SK-N-SH (cell line): Measurements from ENCODE around the gene CUL4B. TPM values are rescaled to one million over a fixed set of nuclear protein-coding genes. Genes with fewer than 3 reads are reported as not detected.
"Not testable (repeated sequence)": the region's sequence is repeated elsewhere in the genome, so short reads cannot be mapped to it uniquely, and the experiment has no call there.

Experiments used
- CTCF ChIA-PET: fragments of 300-600, 350-600 bp; formaldehyde crosslinking; extraction: SDS; loops from one replicate; lab custom pipeline; 2021; lab: Yijun Ruan, JAX
- POLR2A ChIA-PET: fragments of 350-600 bp; sonication (Branson Sonifier 250); formaldehyde crosslinking; extraction: SDS; loops from one replicate; lab custom pipeline; 2020; ENCODE audit warnings: antibody characterized with exemption, inconsistent platforms; lab: Yijun Ruan, JAX
- DNase-seq: peaks from one replicate; pipeline ENCODE4 v3.0.0; 2012
- H2AFZ ChIP-seq: fragments of 200-600 bp; sonication (generic); 2 replicates; pipeline ENCODE4 v1.8.1; 2016; ENCODE audit warnings: antibody characterized with exemption, mild to moderate bottlenecking, low read depth
- H3F3A ChIP-seq: fragments of 200-600 bp; sonication (generic); replicated peaks from 2 replicates; pipeline ENCODE3; 2016; ENCODE audit warnings: antibody characterized with exemption, mild to moderate bottlenecking; ENCODE audit not compliant: insufficient read depth
- H3K27ac ChIP-seq, 2 experiments: fragments of 200-500 bp in 1 of 2; fragments of 200-600 bp in 1 of 2; sonication (Bioruptor generic) in 1 of 2; sonication (generic), shearing (Covaris generic) in 1 of 2; 2 replicates each; pipeline versions ENCODE4 v1.5.1 to v1.6.1; 2014 to 2016; ENCODE audit warnings: low read depth in 2 of 2, inconsistent platforms in 1 of 2, low read length in 1 of 2, mild to moderate bottlenecking in 1 of 2, mixed read lengths in 1 of 2
- H3K27me3 ChIP-seq: fragments of 200-600 bp; sonication (generic), shearing (Covaris generic); 2 replicates; pipeline ENCODE4 v1.6.1; 2016; ENCODE audit warnings: mixed run types; ENCODE audit not compliant: insufficient read depth
- H3K36me3 ChIP-seq, 2 experiments: fragments of 200-500 bp in 1 of 2; fragments of 200-600 bp in 1 of 2; sonication (Bioruptor generic) in 1 of 2; sonication (generic) in 1 of 2; replicated peaks in 1 of 2; 2 replicates each; pipeline versions ENCODE3 to v1.5.1; 2014 to 2016; ENCODE audit warnings: low read length in 1 of 2, mild to moderate bottlenecking in 1 of 2; ENCODE audit not compliant: insufficient read depth in 2 of 2, control insufficient read depth in 1 of 2
- H3K4me1 ChIP-seq, 2 experiments: fragments of 200-500 bp in 1 of 2; fragments of 200-600 bp in 1 of 2; sonication (Bioruptor generic) in 1 of 2; sonication (generic), shearing (Covaris generic) in 1 of 2; 2 replicates each; pipeline versions ENCODE4 v1.5.1 to v1.6.1; 2014 to 2016; ENCODE audit warnings: low read depth in 1 of 2, low read length in 1 of 2, mixed run types in 1 of 2; ENCODE audit not compliant: insufficient read depth in 2 of 2, control insufficient read depth in 1 of 2
- H3K4me2 ChIP-seq: fragments of 200-600 bp; sonication (generic), shearing (Covaris generic); 2 replicates; pipeline ENCODE4 v1.6.1; 2017; ENCODE audit warnings: mixed run types
- H3K4me3 ChIP-seq, 2 experiments: fragments of 200-500 bp in 1 of 2; fragments of 200-600 bp in 1 of 2; sonication (Bioruptor generic) in 1 of 2; sonication (generic), shearing (Covaris generic) in 1 of 2; 2 replicates each; pipeline versions ENCODE4 v1.5.1 to v1.8.1; 2014 to 2016; ENCODE audit warnings: low read depth in 2 of 2, inconsistent platforms in 1 of 2, low read length in 1 of 2, mild to moderate bottlenecking in 1 of 2, mixed read lengths in 1 of 2, moderate library complexity in 1 of 2
- H3K79me2 ChIP-seq: fragments of 200-600 bp; sonication (generic); 2 replicates; pipeline ENCODE4 v1.8.1; 2017; ENCODE audit warnings: mild to moderate bottlenecking; ENCODE audit not compliant: insufficient read depth
- H3K9ac ChIP-seq: fragments of 200-600 bp; sonication (generic); 2 replicates; pipeline ENCODE4 v1.6.1; 2017; ENCODE audit warnings: mixed run types
- H3K9me2 ChIP-seq: fragments of 200-600 bp; sonication (generic); 2 replicates; pipeline ENCODE4 v1.6.1; 2017; ENCODE audit warnings: mixed run types
- H3K9me3 ChIP-seq: fragments of 200-600 bp; sonication (generic); 2 replicates; pipeline ENCODE4 v1.6.1; 2017; ENCODE audit warnings: mixed run types, mild to moderate bottlenecking, moderate library complexity
- H4K20me1 ChIP-seq: fragments of 200-600 bp; sonication (generic); 2 replicates; pipeline ENCODE4 v1.6.1; 2017; ENCODE audit warnings: mild to moderate bottlenecking, mixed run types; ENCODE audit not compliant: insufficient read depth
- ELF1 ChIP-seq: IDR thresholded peaks from 2 replicates; pipeline ENCODE4 v1.4.0; 2012
- GATA2 ChIP-seq: sonication (generic); formaldehyde crosslinking; IDR thresholded peaks from 2 replicates; pipeline ENCODE4 v1.5.0; 2020; ENCODE audit warnings: mild to moderate bottlenecking, missing genetic modification reagents
- POLR2AphosphoS5 ChIP-seq: IDR thresholded peaks from 2 replicates; pipeline ENCODE4 v1.6.1; 2012; ENCODE audit warnings: low read depth, low read length
- RAD21 ChIP-seq: IDR thresholded peaks from 2 replicates; pipeline ENCODE4 v1.6.1; 2012; ENCODE audit warnings: mild to moderate bottlenecking, low read length
- TCF12 ChIP-seq: IDR thresholded peaks from 2 replicates; pipeline ENCODE4 v1.4.0; 2012
- USF2 ChIP-seq: fragments of 150-350 bp; IDR thresholded peaks from 2 replicates; pipeline ENCODE4 v1.6.1; 2017; ENCODE audit warnings: antibody characterized with exemption, low read length, low read depth, borderline replicate concordance
- WGBS: methylation state at CpG from one replicate; pipeline ENCODE4 v1.1.6; 2017; ENCODE audit warnings: low lambda C conversion rate; 5-methylcytosine and 5-hydroxymethylcytosine counted together
- polyA plus RNA-seq, 3 experiments: library from polyadenylated mRNA; depleted of rRNA; stranded (reverse); fragments of >200 nt; gene quantifications; 2 replicates each; pipeline ENCODE4 v1.2.3, GENCODE V29; 2012
- TF ChIP-seq, protein P1 (sequence below): IDR thresholded peaks from 2 replicates; pipeline ENCODE4 v1.6.1; 2012; ENCODE audit warnings: mild to moderate bottlenecking, low read depth, low read length, moderate library complexity
- TF ChIP-seq, protein P2 (sequence below): fragments of 200-600 bp; sonication (generic); IDR thresholded peaks from 2 replicates; pipeline ENCODE4 v1.6.1; 2017; ENCODE audit warnings: antibody characterized with exemption, mild to moderate bottlenecking, moderate library complexity

CUL4B gene
- polyA plus RNA-seq, 1 of the 3 experiments (the other 2 are of a cell fraction), result 24.1 TPM

DNA sequence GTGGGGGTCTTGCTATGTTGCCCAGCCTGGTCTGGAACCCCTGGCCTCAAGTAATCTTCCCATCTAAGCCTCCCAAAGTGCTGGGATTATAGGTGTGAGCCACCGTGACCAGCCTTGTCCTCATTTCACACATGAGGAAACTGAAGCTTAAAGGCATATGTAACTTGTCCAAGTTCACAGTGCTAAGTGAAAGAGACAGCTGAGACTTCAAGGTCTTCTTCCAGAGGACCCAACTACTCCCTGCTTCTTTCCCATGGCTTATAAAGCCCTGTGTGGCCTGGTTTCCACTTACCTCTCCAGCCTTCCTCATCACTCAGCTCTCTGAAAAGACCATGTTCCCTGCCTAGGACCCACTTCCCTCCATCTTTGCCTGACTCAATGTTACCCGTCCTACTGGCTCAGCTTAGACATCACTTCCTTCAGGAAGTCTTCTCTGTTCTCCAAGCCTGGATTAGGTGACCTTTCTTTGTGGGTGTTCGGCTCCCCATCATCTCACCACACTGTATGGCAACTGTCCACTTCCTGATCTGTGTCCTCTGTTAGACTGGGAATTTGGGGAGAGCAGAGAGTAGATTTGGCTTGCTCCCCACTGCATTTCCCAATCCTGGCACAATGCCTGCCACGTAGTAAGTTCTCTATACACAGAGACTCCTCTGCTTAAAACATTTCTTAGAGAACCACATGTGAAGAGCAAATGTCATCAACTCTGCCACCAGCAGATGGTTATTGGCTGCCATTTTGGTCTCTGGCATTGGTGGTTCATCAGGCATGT lies 61.3 kb downstream of the CUL4B start:
- POLR2A ChIA-PET, result no interaction called here
- TF ChIP-seq POLR2AphosphoS5, result no peak
- no peak for TF ChIP-seq GATA2 (CRISPR knock-in tag)
- TF ChIP-seq TCF12, result no peak
- no peak for TF ChIP-seq RAD21
- TF ChIP-seq, protein P1, sequence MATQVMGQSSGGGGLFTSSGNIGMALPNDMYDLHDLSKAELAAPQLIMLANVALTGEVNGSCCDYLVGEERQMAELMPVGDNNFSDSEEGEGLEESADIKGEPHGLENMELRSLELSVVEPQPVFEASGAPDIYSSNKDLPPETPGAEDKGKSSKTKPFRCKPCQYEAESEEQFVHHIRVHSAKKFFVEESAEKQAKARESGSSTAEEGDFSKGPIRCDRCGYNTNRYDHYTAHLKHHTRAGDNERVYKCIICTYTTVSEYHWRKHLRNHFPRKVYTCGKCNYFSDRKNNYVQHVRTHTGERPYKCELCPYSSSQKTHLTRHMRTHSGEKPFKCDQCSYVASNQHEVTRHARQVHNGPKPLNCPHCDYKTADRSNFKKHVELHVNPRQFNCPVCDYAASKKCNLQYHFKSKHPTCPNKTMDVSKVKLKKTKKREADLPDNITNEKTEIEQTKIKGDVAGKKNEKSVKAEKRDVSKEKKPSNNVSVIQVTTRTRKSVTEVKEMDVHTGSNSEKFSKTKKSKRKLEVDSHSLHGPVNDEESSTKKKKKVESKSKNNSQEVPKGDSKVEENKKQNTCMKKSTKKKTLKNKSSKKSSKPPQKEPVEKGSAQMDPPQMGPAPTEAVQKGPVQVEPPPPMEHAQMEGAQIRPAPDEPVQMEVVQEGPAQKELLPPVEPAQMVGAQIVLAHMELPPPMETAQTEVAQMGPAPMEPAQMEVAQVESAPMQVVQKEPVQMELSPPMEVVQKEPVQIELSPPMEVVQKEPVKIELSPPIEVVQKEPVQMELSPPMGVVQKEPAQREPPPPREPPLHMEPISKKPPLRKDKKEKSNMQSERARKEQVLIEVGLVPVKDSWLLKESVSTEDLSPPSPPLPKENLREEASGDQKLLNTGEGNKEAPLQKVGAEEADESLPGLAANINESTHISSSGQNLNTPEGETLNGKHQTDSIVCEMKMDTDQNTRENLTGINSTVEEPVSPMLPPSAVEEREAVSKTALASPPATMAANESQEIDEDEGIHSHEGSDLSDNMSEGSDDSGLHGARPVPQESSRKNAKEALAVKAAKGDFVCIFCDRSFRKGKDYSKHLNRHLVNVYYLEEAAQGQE, result no peak
- Histone ChIP-seq H3K27me3 (peaks cover 5% of the 10 kb centered on the region; the same call in 1 of the 2 replicates), H3K36me3 (no peaks in the 10 kb centered on the region), H3F3A (no peaks in the 10 kb centered on the region), H3K9ac (no peak overlapping the region), H4K20me1 (no peaks in the 10 kb centered on the region), H3K4me2 (no peak overlapping the region), H3K79me2 (no peaks in the 10 kb centered on the region), H3K4me1 (no peaks in the 10 kb centered on the region), H3K4me3 (no peak overlapping the region), H2AFZ (no peak overlapping the region), H3K27ac (no peak overlapping the region), H3K9me2 (no peaks in the 10 kb centered on the region), H3K9me3 (no peaks in the 10 kb centered on the region)
- WGBS, result 43% methylated on average over 4 of the region's 4 CpGs
- CTCF ChIA-PET, result interaction anchor here (1.2 to 2.0 kb wide), 8 partner anchors 20 to 291 kb away, joined by 3 to 15 read pairs (median 4); no protein-coding TSS in a partner anchor
- no peak for DNase-seq

- WGBS, result 37% methylated on average over 2 of the region's 2 CpGs
- H3K9ac ChIP-seq, H3K27ac ChIP-seq, DNase-seq, H3K79me2 ChIP-seq, H3K4me2 ChIP-seq, H3K36me3 ChIP-seq, H3K9me2 ChIP-seq, CTCF ChIA-PET, H4K20me1 ChIP-seq, H3K4me3 ChIP-seq, H3F3A ChIP-seq, H2AFZ ChIP-seq, H3K4me1 ChIP-seq, H3K9me3 ChIP-seq, POLR2A ChIA-PET, H3K27me3 ChIP-seq: not testable (repeated sequence)
These were observed 70.6 kb downstream of the CUL4B start for GRCh38 chrX:120490119-120490518.

GRCh38 chrX:120486786-120487185 lies 74.0 kb downstream of the CUL4B start:
- no peak overlapping the region for H3K4me2 ChIP-seq
- DNase-seq, result no peak
- H3F3A ChIP-seq, result peaks cover 3% of the 10 kb centered on the region
- no peak overlapping the region for H3K9ac ChIP-seq
- H3K9me2 ChIP-seq, result no peaks in the 10 kb centered on the region
- H3K9me3 ChIP-seq, result no peaks in the 10 kb centered on the region
- H3K36me3 ChIP-seq, result no peaks in the 10 kb centered on the region
- no peaks in the 10 kb centered on the region for H3K79me2 ChIP-seq
- H3K4me3 ChIP-seq, result no peak overlapping the region
- CTCF ChIA-PET, result interaction anchor here (1.1 to 1.5 kb wide), 5 partner anchors 26 to 176 kb away, joined by 3 to 10 read pairs (median 4); no protein-coding TSS in a partner anchor
- H2AFZ ChIP-seq, result no peak overlapping the region
- 49% methylated on average over 9 of the region's 9 CpGs for WGBS
- no peak overlapping the region for H3K27ac ChIP-seq
- POLR2A ChIA-PET, result no interaction called here
- no peaks in the 10 kb centered on the region; a peak in 1 of 4 replicates for H3K4me1 ChIP-seq
- peaks cover 2% of the 10 kb centered on the region; the same call in 1 of the 2 replicates for H3K27me3 ChIP-seq
- no peaks in the 10 kb centered on the region for H4K20me1 ChIP-seq
- no peak for TF ChIP-seq USF2
- TF ChIP-seq ELF1, result no peak
- TF ChIP-seq, protein P1, result no peak
- TF ChIP-seq, protein P2, sequence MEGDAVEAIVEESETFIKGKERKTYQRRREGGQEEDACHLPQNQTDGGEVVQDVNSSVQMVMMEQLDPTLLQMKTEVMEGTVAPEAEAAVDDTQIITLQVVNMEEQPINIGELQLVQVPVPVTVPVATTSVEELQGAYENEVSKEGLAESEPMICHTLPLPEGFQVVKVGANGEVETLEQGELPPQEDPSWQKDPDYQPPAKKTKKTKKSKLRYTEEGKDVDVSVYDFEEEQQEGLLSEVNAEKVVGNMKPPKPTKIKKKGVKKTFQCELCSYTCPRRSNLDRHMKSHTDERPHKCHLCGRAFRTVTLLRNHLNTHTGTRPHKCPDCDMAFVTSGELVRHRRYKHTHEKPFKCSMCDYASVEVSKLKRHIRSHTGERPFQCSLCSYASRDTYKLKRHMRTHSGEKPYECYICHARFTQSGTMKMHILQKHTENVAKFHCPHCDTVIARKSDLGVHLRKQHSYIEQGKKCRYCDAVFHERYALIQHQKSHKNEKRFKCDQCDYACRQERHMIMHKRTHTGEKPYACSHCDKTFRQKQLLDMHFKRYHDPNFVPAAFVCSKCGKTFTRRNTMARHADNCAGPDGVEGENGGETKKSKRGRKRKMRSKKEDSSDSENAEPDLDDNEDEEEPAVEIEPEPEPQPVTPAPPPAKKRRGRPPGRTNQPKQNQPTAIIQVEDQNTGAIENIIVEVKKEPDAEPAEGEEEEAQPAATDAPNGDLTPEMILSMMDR, result no peak
